ENCODE measurements around the gene ZNF248. TPM values are rescaled to one million over a fixed set of nuclear protein-coding genes. Genes with fewer than 3 reads are reported as not detected.

Gene ZNF248
- total and polyA plus RNA-seq, 9 of the 15 experiments (the other 6 are each of a cell fraction or from before 2014, with no cell fraction given), result 4.5 to 16.5 (median 10.2) TPM

GRCh38 chr10:37801557-37801956 lies 55.9 kb downstream of the ZNF248 start:
- no TSS peak for BruUV-seq (replicated peaks)
- H3K27me3 ChIP-seq (ENCODE audit: control insufficient read depth in 2 of 2, insufficient read depth in 2 of 2, low read length in 2 of 2), result no peaks in the 10 kb centered on the region
- no peaks in the 10 kb centered on the region for H3K79me2 ChIP-seq (ENCODE audit: control insufficient read depth, insufficient read depth, low read length)
- ChIA-PET POLR2A (no interaction called here), CTCF (ENCODE audit: low intra/inter-chr PET ratio) (no interaction called here)
- ATAC-seq, result no peak
- no peak overlapping the region for H3K9ac ChIP-seq (ENCODE audit: insufficient read depth in 1 of 2, low read depth in 2 of 2, low read length in 2 of 2)
- intact Hi-C loops (cut with micrococcal nuclease) (no loop called here), in situ Hi-C loops (cut with MboI) (no loop called here)
- TF ChIP-seq POLR2AphosphoS5 (IDR thresholded peaks at IDR 0.05; ENCODE audit: control insufficient read depth, insufficient read depth, low read depth, low read length) (no peak), ZNF449 (CRISPR knock-in tag; IDR thresholded peaks at IDR 0.05) (no peak), RERE (CRISPR knock-in tag; IDR thresholded peaks at IDR 0.05; ENCODE audit: borderline replicate concordance) (no peak), HNRNPLL (IDR thresholded peaks at IDR 0.05; ENCODE audit: low read depth, low read length, poor library complexity, severe bottlenecking) (no peak), DMBX1 (CRISPR knock-in tag; IDR thresholded peaks at IDR 0.05; ENCODE audit: borderline replicate concordance) (no peak), ZNF384 (IDR thresholded peaks at IDR 0.05; ENCODE audit: low read depth, low read length) (no peak), HDAC2 (IDR thresholded peaks at IDR 0.05) (no peak), TFAM (CRISPR knock-in tag; conservative IDR thresholded peaks at IDR 0.05) (no peak), PHTF2 (CRISPR knock-in tag; IDR thresholded peaks at IDR 0.05) (no peak), UBTF (IDR thresholded peaks at IDR 0.05; ENCODE audit: borderline replicate concordance in 1 of 2, low read depth in 2 of 2, low read length in 2 of 2) (no peak), GTF2F1 (IDR thresholded peaks at IDR 0.05; ENCODE audit: low read depth, low read length) (no peak), DACH1 (IDR thresholded peaks at IDR 0.05; ENCODE audit: partially characterized antibody) (no peak), MTA3 (IDR thresholded peaks at IDR 0.05; ENCODE audit: borderline replicate concordance) (no peak), ZNF431 (CRISPR knock-in tag; IDR thresholded peaks at IDR 0.05) (no peak), KLF10 (CRISPR knock-in tag; IDR thresholded peaks at IDR 0.05) (no peak)
- no peak for FAIRE-seq
- H2AFZ ChIP-seq (ENCODE audit: low read depth, low read length), result no peak overlapping the region
- no peaks in the 10 kb centered on the region for H4K20me1 ChIP-seq (replicated peaks; ENCODE audit: control insufficient read depth, insufficient read depth, low read length)
- no peak overlapping the region for H3K4me3 ChIP-seq
- no peaks in the 10 kb centered on the region for H3K36me3 ChIP-seq (ENCODE audit: control insufficient read depth, insufficient read depth, low read length)
- no peak overlapping the region for H3K27ac ChIP-seq (ENCODE audit: extremely low read depth, low read depth, low read length)
- H3K9me1 ChIP-seq (ENCODE audit: control insufficient read depth, insufficient read depth, low read length), result no peaks in the 10 kb centered on the region
- no peaks in the 10 kb centered on the region for H3K4me1 ChIP-seq (replicated peaks in 1 of 2; ENCODE audit: control insufficient read depth in 2 of 2, insufficient read depth in 2 of 2, low read length in 2 of 2)
- H3K9me3 ChIP-seq (replicated peaks; ENCODE audit: control insufficient read depth, insufficient read depth, low read depth, low read length), result no peaks in the 10 kb centered on the region
- DNase-seq (ENCODE audit: extremely low read depth in 1 of 4, low spot score in 3 of 4), result no peak
- no peak overlapping the region for H3K4me2 ChIP-seq (ENCODE audit: insufficient read depth, low read length)
